Measurements from ENCODE around the gene STAG3. TPM values are rescaled to one million over a fixed set of nuclear protein-coding genes. Genes with fewer than 3 reads are reported as not detected.

Gene STAG3
- total RNA-seq, 1 experiment from 2014 or later: 3.1 TPM

- H3K79me1 ChIP-seq (ENCODE audit: insufficient read depth, low read depth, low read length, poor library complexity, severe bottlenecking): no peaks in the 10 kb centered on the region
- no peak overlapping the region for H2BK15ac ChIP-seq (ENCODE audit: low read depth, low read length)
- H3K79me2 ChIP-seq (ENCODE audit: insufficient read depth, low read length): no peaks in the 10 kb centered on the region
- Mint-ChIP-seq H3K9me3 (no peaks in the 10 kb centered on the region), H3K4me3 (0 out of 5 replicates have a peak overlapping the region, but pooled peaks of 1 of the 2 experiments have one; percentile 39), H3K36me3 (ENCODE audit: insufficient read depth in 1 of 3, low read depth in 3 of 3) (no peaks in the 10 kb centered on the region), H3K27ac (no peak overlapping the region), H3K4me1 (peaks cover 25 to 28% of the 10 kb centered on the region in 2 experiments), H3K27me3 (ENCODE audit: low read depth) (peaks cover 54% of the 10 kb centered on the region)
- H2BK12ac ChIP-seq (ENCODE audit: insufficient read length, low read depth, low read length): no peak overlapping the region
- no peaks in the 10 kb centered on the region; the same call in 1 of the 2 replicates for H3K27me3 ChIP-seq (ENCODE audit: insufficient read depth, low read length)
- no peak overlapping the region for H3K23ac ChIP-seq (ENCODE audit: insufficient read length, low read depth, low read length)
- no peak overlapping the region for H3K4me2 ChIP-seq (ENCODE audit: insufficient read depth, insufficient read length, low read length)
- no peak for DNase-seq
- no peaks in the 10 kb centered on the region for H3K23me2 ChIP-seq (ENCODE audit: insufficient read length, low read depth, low read length, poor library complexity, severe bottlenecking)
- no peak overlapping the region for H3K27ac ChIP-seq (ENCODE audit: insufficient read length, low read depth, low read length)
- H3K9me3 ChIP-seq (ENCODE audit: control insufficient read depth, low read depth, low read length): no peaks in the 10 kb centered on the region
- H3K4me1 ChIP-seq (ENCODE audit: insufficient read depth, low read length): no peaks in the 10 kb centered on the region; the same call in 1 of the 2 replicates
- no peak overlapping the region for H3T11ph ChIP-seq (ENCODE audit: low read length)
- no peak overlapping the region for H3K9ac ChIP-seq (ENCODE audit: extremely low read depth, insufficient read length, low read length)
- no peak for TF ChIP-seq CTCF (conservative IDR thresholded peaks at IDR 0.05)
- no peak overlapping the region for H3K4ac ChIP-seq (ENCODE audit: low read depth, low read length)
- H4K91ac ChIP-seq (ENCODE audit: insufficient read length, low read depth, low read length): no peak overlapping the region
- no peak overlapping the region for H2BK20ac ChIP-seq (ENCODE audit: low read depth, low read length, poor library complexity, severe bottlenecking)
- no peak overlapping the region for H3K56ac ChIP-seq (ENCODE audit: insufficient read length, low read depth, low read length)
- no peak overlapping the region for H2AK5ac ChIP-seq (ENCODE audit: insufficient read length, low read length)
- H3K14ac ChIP-seq (ENCODE audit: insufficient read depth, low read length): no peak overlapping the region
- H2AFZ ChIP-seq (ENCODE audit: low read length): no peak overlapping the region
- H2BK5ac ChIP-seq (ENCODE audit: insufficient read length, low read length): no peak overlapping the region
- no peak overlapping the region for H4K8ac ChIP-seq (replicated peaks; ENCODE audit: insufficient read length, low read depth, low read length)
- no CpG with 5 or more reads among the region's 11 CpGs for WGBS (ENCODE audit: extremely low coverage, insufficient read length, low lambda C conversion rate)
- H4K20me1 ChIP-seq (ENCODE audit: control insufficient read depth, insufficient read depth, insufficient read length): no peaks in the 10 kb centered on the region
- no peak overlapping the region for H3K18ac ChIP-seq (ENCODE audit: insufficient read length, low read depth, low read length)
- H4K5ac ChIP-seq (ENCODE audit: insufficient read length, low read depth, low read length): no peak overlapping the region
- no peak overlapping the region for H2BK120ac ChIP-seq (ENCODE audit: low read depth, low read length, poor library complexity, severe bottlenecking)
These were observed 23.0 kb downstream of the STAG3 start for GRCh38 chr7:100200693-100201092.

Data from H9 (cell line).